Common myeloid progenitor, CD34-positive (primary cell): Measurements from ENCODE around the gene MAP2K6.

Source experiments
- CTCF ChIA-PET: fragments of 350-600 bp; sonication (Branson Sonifier 250); formaldehyde crosslinking; loops from one replicate; lab custom pipeline; 2021; ENCODE audit warnings: antibody characterized with exemption; lab: Charles Lee
- POLR2A ChIA-PET: fragments of 350-600 bp; sonication (Branson Sonifier 250); formaldehyde crosslinking; loops from one replicate; lab custom pipeline; 2021; ENCODE audit warnings: antibody characterized with exemption; lab: Charles Lee
- DNase-seq, 3 donors: peaks; one replicate each; pipeline versions ENCODE4 v3.0.0 to v3.0.0-alpha.2; 2013
- H3K27ac ChIP-seq, 2 experiments: 1 replicate in 1 of 2; 2 replicates in 1 of 2; pipeline ENCODE4 v1.7.0; 2013; ENCODE audit warnings: inconsistent platforms in 2 of 2, low read length in 2 of 2, mild to moderate bottlenecking in 2 of 2, low read depth in 1 of 2, moderate library complexity in 1 of 2; ENCODE audit not compliant: severe bottlenecking in 2 of 2, insufficient read depth in 1 of 2, poor library complexity in 1 of 2
- H3K27me3 ChIP-seq, 5 experiments: replicated peaks in 2 of 5; 1 replicate in 3 of 5; 2 replicates in 2 of 5; pipeline versions ENCODE4 v1.6.1 to v1.7.0; 2013; ENCODE audit warnings: low read length in 4 of 5, mild to moderate bottlenecking in 2 of 5, moderate library complexity in 2 of 5, inconsistent platforms in 1 of 5; ENCODE audit not compliant: insufficient read depth in 5 of 5, control insufficient read depth in 4 of 5
- H3K36me3 ChIP-seq, 4 experiments: 1 replicate in 2 of 4; 2 replicates in 2 of 4; pipeline versions ENCODE4 v1.6.1 to v1.7.0; 2013; ENCODE audit warnings: low read length in 3 of 4, control low read depth in 1 of 4, mild to moderate bottlenecking in 1 of 4; ENCODE audit not compliant: control insufficient read depth in 4 of 4, insufficient read depth in 4 of 4
- H3K4me1 ChIP-seq, 4 experiments: 1 replicate in 3 of 4; 2 replicates in 1 of 4; pipeline versions ENCODE4 v1.6.1 to v1.7.1; 2013; ENCODE audit warnings: low read length in 3 of 4, mild to moderate bottlenecking in 3 of 4, control low read depth in 1 of 4, inconsistent platforms in 1 of 4, moderate library complexity in 1 of 4; ENCODE audit not compliant: control insufficient read depth in 4 of 4, insufficient read depth in 4 of 4; ENCODE audit errors: control extremely low read depth in 1 of 4
- H3K4me3 ChIP-seq, 7 experiments: 1 replicate in 4 of 7; 2 replicates in 3 of 7; pipeline versions ENCODE4 v1.5.1 to v1.7.0; 2013; ENCODE audit warnings: mild to moderate bottlenecking in 7 of 7, low read length in 6 of 7, moderate library complexity in 6 of 7, inconsistent platforms in 2 of 7, low read depth in 2 of 7, control low read depth in 1 of 7; ENCODE audit not compliant: insufficient read depth in 4 of 7, control insufficient read depth in 1 of 7; ENCODE audit errors: extremely low read depth in 1 of 7
- H3K9me3 ChIP-seq, 5 experiments: 1 replicate in 4 of 5; 2 replicates in 1 of 5; pipeline versions ENCODE4 v1.6.1 to v1.7.1; 2013; ENCODE audit warnings: low read length in 4 of 5, mild to moderate bottlenecking in 2 of 5, inconsistent platforms in 1 of 5, low read depth in 1 of 5, moderate library complexity in 1 of 5; ENCODE audit not compliant: control insufficient read depth in 4 of 5, insufficient read depth in 2 of 5; ENCODE audit errors: control extremely low read depth in 1 of 5
- WGBS: methylation state at CpG from one replicate; pipeline ENCODE4 v1.1.5; 2013; ENCODE audit not compliant: insufficient coverage; 5-methylcytosine and 5-hydroxymethylcytosine counted together

MAP2K6 gene

GRCh38 chr17:69597898-69598692 lies 183.6 kb downstream of the MAP2K6 start:
- ChIA-PET CTCF (interaction anchor here (1.5 kb wide), 1 partner anchor 9 kb away, joined by 5 read pairs; no protein-coding TSS in a partner anchor), POLR2A (interaction anchor here (1.1 kb wide), 1 partner anchor 86 kb away, joined by 3 read pairs; no protein-coding TSS in a partner anchor)
- H3K36me3 ChIP-seq, result no peaks in the 10 kb centered on the region
- DNase-seq, result no peak
- H3K27me3 ChIP-seq, result no peaks in the 10 kb centered on the region
- no peak overlapping the region for H3K4me3 ChIP-seq
- 100% methylated on average over 4 of the region's 7 CpGs for WGBS
- H3K4me1 ChIP-seq, result peaks cover 0 to 5% (median under 1%) of the 10 kb centered on the region in 4 experiments
- no peaks in the 10 kb centered on the region for H3K9me3 ChIP-seq
- no peak overlapping the region for H3K27ac ChIP-seq

GRCh38 chr17:69602972-69603371 lies 188.5 kb downstream of the MAP2K6 start:
- ChIA-PET POLR2A (no interaction called here), CTCF (interaction anchor here (0.6 to 1.5 kb wide), 2 partner anchors 78 to 756 kb away, joined by 3 to 4 read pairs; no protein-coding TSS in a partner anchor)
- Histone ChIP-seq H3K9me3 (no peaks in the 10 kb centered on the region), H3K36me3 (no peaks in the 10 kb centered on the region), H3K4me3 (no peak overlapping the region), H3K4me1 (peaks cover 0 to 13% (median 6%) of the 10 kb centered on the region in 4 experiments), H3K27me3 (no peaks in the 10 kb centered on the region), H3K27ac (no peak overlapping the region)
- WGBS, result 80% methylated on average over 3 of the region's 5 CpGs
- DNase-seq, result peak in 2 of 3 donors; percentile 12 to 13
